Sciatic nerve (tissue), 2 donors: ENCODE data around the gene TAB3. TPM values are rescaled to one million over a fixed set of nuclear protein-coding genes. Genes with fewer than 3 reads are reported as not detected.

Source experiments
- ATAC-seq: fragments of 200-7000 bp; cut with Tn5 transposase; one replicate; pipeline ENCODE4 v1.9.1; 2020; ENCODE audit warnings: mild to moderate bottlenecking, moderate library complexity
- DNase-seq: peaks from one replicate; pipeline ENCODE4 v3.0.0-alpha.2; 2020; ENCODE audit warnings: low spot score
- intact Hi-C: fragments of 100-400 bp; cut with DNase I; formaldehyde crosslinking; loops from one replicate; pipeline ENCODE4 v1.14.2; 2022
- total RNA-seq: library from RNA; stranded (reverse); fragmentation: NEBNext Ultra II Directional; extraction: Animal tissue kit (Norgen Biotek cat#: 25700); gene quantifications from one replicate; pipeline ENCODE4 v1.2.1, GENCODE V29; 2021
- donor health status: DM: no; HTN: no; CAD: no.
- donor health status: DM: no; HTN: no; CAD: no.

Gene TAB3
- total RNA-seq, 1 donor from 2014 or later: 21.5 TPM

GRCh38 chrX:30791296-30792278, 97.5 kb downstream of the TAB3 start:
- DNase-seq (peak; percentile 21), ATAC-seq (no peak)

DNA sequence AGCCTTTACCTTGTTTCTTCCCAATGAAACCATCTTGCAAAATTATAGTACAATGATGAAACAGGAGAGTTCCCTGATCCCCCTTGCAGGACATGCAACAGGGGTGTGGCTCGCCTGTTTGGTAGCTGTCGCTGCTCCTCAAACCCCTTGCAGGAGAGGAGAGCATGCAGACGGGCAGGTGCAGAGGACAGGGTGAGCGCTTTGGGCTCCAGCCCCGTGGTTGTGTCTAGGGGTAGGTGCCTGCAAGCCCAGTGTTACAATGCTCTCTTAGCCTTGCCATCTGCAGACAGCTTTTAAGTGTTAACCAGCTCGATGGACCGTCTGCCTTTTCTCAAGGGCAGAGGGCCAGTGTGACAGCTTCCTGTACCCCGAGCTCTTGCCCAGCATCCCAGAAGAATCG, 102.0 kb downstream of the TAB3 start:
- ATAC-seq (no peak), DNase-seq (no peak)
- intact Hi-C loops: no loop called here

More at GRCh38 chrX:30791296-30792278, 97.5 kb downstream of the TAB3 start:
- intact Hi-C loops: no loop called here

GRCh38 chrX:30786374-30786773, 102.7 kb downstream of the TAB3 start:
- DNase-seq (no peak), ATAC-seq (no peak)
- intact Hi-C loops: no loop called here

DNA sequence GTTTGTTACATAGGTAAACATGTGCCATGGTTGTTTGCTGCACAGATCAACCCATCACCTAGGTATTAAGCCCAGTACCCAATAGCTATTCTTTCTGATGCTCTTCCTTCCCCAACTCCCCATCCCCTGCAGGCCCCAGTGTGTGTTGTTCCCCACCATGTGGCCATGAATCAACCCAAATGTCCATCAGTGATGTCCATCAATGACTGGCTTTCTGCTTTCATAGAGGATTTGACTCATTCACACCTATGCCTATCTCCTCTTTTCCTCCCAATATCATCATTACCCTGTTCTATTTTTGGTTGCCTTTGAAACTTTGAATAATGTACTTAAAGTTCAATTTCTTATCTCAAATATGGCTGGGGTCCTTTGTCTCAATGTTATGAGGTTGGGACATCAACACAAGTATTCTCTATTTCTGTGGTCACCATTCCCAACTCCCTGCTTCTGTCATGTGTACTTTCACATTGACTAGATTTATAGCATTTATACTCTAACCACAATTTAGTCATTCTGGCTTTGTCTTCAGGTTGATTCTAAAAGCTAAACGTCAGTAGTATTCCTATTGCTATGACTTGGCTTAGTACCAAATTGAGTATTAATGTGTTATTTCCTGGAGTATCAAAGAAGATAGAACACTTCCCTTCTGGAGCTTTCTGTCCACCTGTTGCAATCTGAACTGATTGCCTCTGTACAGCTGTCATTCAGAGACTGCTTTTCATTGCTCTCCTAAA, 107.2 kb downstream of the TAB3 start:
- no peak for ATAC-seq
- intact Hi-C loops: no loop called here
- no peak for DNase-seq

GRCh38 chrX:30779453-30780030, 109.5 kb downstream of the TAB3 start:
- no peak for ATAC-seq
- intact Hi-C loops: no loop called here
- no peak for DNase-seq

GRCh38 chrX:30777575-30777974, 111.5 kb downstream of the TAB3 start:
- ATAC-seq (no peak), DNase-seq (no peak)
- intact Hi-C loops: no loop called here

Other genes with a start within 250 kb of the TAB3 start
- 20.3 TPM for gene GK, start 235.8 kb downstream of the TAB3 start, total RNA-seq
- gene FTHL17, start 182.8 kb upstream of the TAB3 start, total RNA-seq: not detected